A549 (cell line): Measurements from ENCODE around the gene LYZL2. TPM values are rescaled to one million over a fixed set of nuclear protein-coding genes. Genes with fewer than 3 reads are reported as not detected.

Source experiments
- ATAC-seq, 2 experiments: fragments of 200-7000 bp in 1 of 2; fragments of >200 bp in 1 of 2; cut with Nextera tagmentation in 1 of 2; cut with Tn5 transposase in 1 of 2; 3 replicates each; pipeline versions ENCODE4 v1.8.0 to v1.9.1; 2018 to 2020; ENCODE audit warnings: mild to moderate bottlenecking in 1 of 2, moderate library complexity in 1 of 2
- CTCF ChIA-PET: fragments of 300-600 bp; sonication (Branson Sonifier 250); formaldehyde crosslinking; extraction: SDS; loops from one replicate; lab custom pipeline; 2021; ENCODE audit warnings: antibody characterized with exemption, inconsistent platforms; lab: Yijun Ruan, JAX
- POLR2A ChIA-PET: fragments of 350-600 bp; formaldehyde crosslinking; extraction: SDS; loops from one replicate; lab custom pipeline; 2021; ENCODE audit warnings: antibody characterized with exemption, inconsistent platforms; lab: Yijun Ruan, JAX
- DNase-seq, 2 experiments: peaks; one replicate each; pipeline versions ENCODE4 v3.0.0 to v3.0.0-alpha.2; 2011 to 2016; ENCODE audit warnings: low read depth in 1 of 2, low spot score in 1 of 2
- FAIRE-seq: peaks from 2 replicates; lab custom pipeline; 2011; peaks lifted over from hg19 to GRCh38; lab: Jason Lieb, UNC
- H3K27ac ChIP-seq, 2 experiments: fragments of >200 bp; sonication (Bioruptor Twin); formaldehyde crosslinking; 3 replicates each; pipeline ENCODE4 v1.5.1; 2016 to 2017
- H3K4me1 ChIP-seq: fragments of >200 bp; sonication (Bioruptor Twin); formaldehyde crosslinking; 3 replicates; pipeline ENCODE4 v1.6.1; 2016
- H3K4me2 ChIP-seq: fragments of >200 bp; sonication (Bioruptor Twin); formaldehyde crosslinking; 3 replicates; pipeline ENCODE4 v1.6.1; 2016
- H3K4me3 ChIP-seq: fragments of >200 bp; sonication (Bioruptor Twin); formaldehyde crosslinking; 3 replicates; pipeline ENCODE4 v1.5.1; 2016
- H3K9me3 ChIP-seq: fragments of >200 bp; sonication (Bioruptor Twin); formaldehyde crosslinking; 3 replicates; pipeline ENCODE4 v1.6.1; 2016
- BHLHE40 ChIP-seq: IDR thresholded peaks from 2 replicates; pipeline ENCODE4 v1.6.1; 2012; ENCODE audit warnings: low read depth, low read length, inconsistent platforms
- CHD2 ChIP-seq: fragments of 150-350 bp; IDR thresholded peaks from 2 replicates; pipeline ENCODE4 v1.6.1; 2014; ENCODE audit warnings: low read length; ENCODE audit not compliant: partially characterized antibody
- EP300 ChIP-seq, 2 experiments: fragments of >200 bp; sonication (Bioruptor Twin); formaldehyde crosslinking; IDR thresholded peaks; 2 replicates in 1 of 2; 3 replicates in 1 of 2; pipeline ENCODE4 v1.6.1; 2016 to 2017
- FOSL2 ChIP-seq, 2 experiments: fragments of 450-650 bp in 1 of 2; fragments of >200 bp in 1 of 2; sonication (Bioruptor Twin) in 1 of 2; formaldehyde crosslinking; IDR thresholded peaks; 2 replicates each; pipeline versions ENCODE4 v1.5.0 to v1.6.1; 2016 to 2020; ENCODE audit warnings: mild to moderate bottlenecking in 1 of 2, moderate library complexity in 1 of 2
- HEYL ChIP-seq: fragments of 250-450 bp; sonication (Bioruptor Pico); IDR thresholded peaks from 2 replicates; pipeline ENCODE4 v1.8.0; 2021; ENCODE audit warnings: mild to moderate bottlenecking, moderate library complexity
- HOXB13 ChIP-seq: fragments of 250-450 bp; sonication (Bioruptor Pico); IDR thresholded peaks from 2 replicates; pipeline ENCODE4 v1.5.0; 2020; ENCODE audit warnings: low read depth, mild to moderate bottlenecking, moderate library complexity
- JUNB ChIP-seq: fragments of >200 bp; sonication (Bioruptor Twin); formaldehyde crosslinking; IDR thresholded peaks from 2 replicates; pipeline ENCODE4 v1.6.1; 2016
- KDM1A ChIP-seq: fragments of 200-600 bp; sonication (generic); IDR thresholded peaks from 2 replicates; pipeline ENCODE4 v1.6.1; 2016; ENCODE audit warnings: low read depth, mild to moderate bottlenecking
- KDM5A ChIP-seq: fragments of 200-600 bp; sonication (generic); IDR thresholded peaks from 2 replicates; pipeline ENCODE4 v1.6.1; 2016; ENCODE audit warnings: antibody characterized with exemption, mild to moderate bottlenecking
- MAFK ChIP-seq: fragments of 450-650 bp; IDR thresholded peaks from 2 replicates; pipeline ENCODE4 v1.6.1; 2014; ENCODE audit not compliant: partially characterized antibody
- MYC ChIP-seq: IDR thresholded peaks from 2 replicates; pipeline ENCODE4 v1.6.1; 2012; ENCODE audit warnings: mild to moderate bottlenecking, inconsistent platforms, low read length, improper control_type of control experiment, borderline replicate concordance
- RFX5 ChIP-seq: fragments of 450-650 bp; IDR thresholded peaks from 2 replicates; pipeline ENCODE4 v1.7.1; 2014; ENCODE audit warnings: antibody characterized with exemption, mild to moderate bottlenecking, moderate library complexity
- SMC3 ChIP-seq: fragments of >200 bp; sonication (Bioruptor Twin); formaldehyde crosslinking; IDR thresholded peaks from 3 replicates; pipeline ENCODE4 v1.6.1; 2018; ENCODE audit warnings: inconsistent platforms
- SREBF2 ChIP-seq: fragments of 450-650 bp; IDR thresholded peaks from 2 replicates; pipeline ENCODE4 v1.6.1; 2014; ENCODE audit warnings: mild to moderate bottlenecking, moderate library complexity
- ZC3H11A ChIP-seq: fragments of 450-650 bp; IDR thresholded peaks from 2 replicates; pipeline ENCODE4 v1.6.1; 2014; ENCODE audit warnings: antibody characterized with exemption, mild to moderate bottlenecking
- ZNF302 ChIP-seq: fragments of 250-450 bp; sonication (Bioruptor Pico); IDR thresholded peaks from 2 replicates; pipeline ENCODE4 v1.9.0; 2021; ENCODE audit warnings: inconsistent platforms, mild to moderate bottlenecking, moderate library complexity
- WGBS: methylation state at CpG from one replicate; pipeline ENCODE4 v1.1.6; 2017; ENCODE audit errors: missing lambda C conversion rate; 5-methylcytosine and 5-hydroxymethylcytosine counted together
- polyA plus RNA-seq, 4 experiments: library from polyadenylated mRNA; depleted of rRNA in 3 of 4; stranded (reverse); fragments of >200 nt; fragmentation: RNase III in 1 of 4; extraction: RNeasy Plus Mini Kit Qiagen cat#74134 plus additional on column Dnase treatment in 1 of 4; gene quantifications; 2 replicates in 3 of 4; 3 replicates in 1 of 4; pipeline ENCODE4 v1.2.3, GENCODE V29; 2011 to 2017
- TF ChIP-seq, protein P1 (sequence below): fragments of >200 bp; sonication (Bioruptor Twin); formaldehyde crosslinking; IDR thresholded peaks from 3 replicates; pipeline ENCODE4 v1.5.1; 2016
- TF ChIP-seq, protein P2 (sequence below): fragments of 250-450 bp; sonication (Bioruptor Pico); IDR thresholded peaks from 2 replicates; pipeline ENCODE4 v1.5.0; 2020; ENCODE audit warnings: low read depth, mild to moderate bottlenecking, moderate library complexity
- TF ChIP-seq, protein P3 (sequence below): fragments of >200 bp; sonication (Bioruptor Twin); formaldehyde crosslinking; IDR thresholded peaks from 2 replicates; pipeline ENCODE4 v1.6.1; 2016
- TF ChIP-seq, protein P4 (sequence below): fragments of >200 bp; sonication (Bioruptor Twin); formaldehyde crosslinking; IDR thresholded peaks from 3 replicates; pipeline ENCODE4 v1.6.1; 2016

The LYZL2 gene
- polyA plus RNA-seq, 2 of the 4 experiments (the other 2 are of a cell fraction): not detected

DNA sequence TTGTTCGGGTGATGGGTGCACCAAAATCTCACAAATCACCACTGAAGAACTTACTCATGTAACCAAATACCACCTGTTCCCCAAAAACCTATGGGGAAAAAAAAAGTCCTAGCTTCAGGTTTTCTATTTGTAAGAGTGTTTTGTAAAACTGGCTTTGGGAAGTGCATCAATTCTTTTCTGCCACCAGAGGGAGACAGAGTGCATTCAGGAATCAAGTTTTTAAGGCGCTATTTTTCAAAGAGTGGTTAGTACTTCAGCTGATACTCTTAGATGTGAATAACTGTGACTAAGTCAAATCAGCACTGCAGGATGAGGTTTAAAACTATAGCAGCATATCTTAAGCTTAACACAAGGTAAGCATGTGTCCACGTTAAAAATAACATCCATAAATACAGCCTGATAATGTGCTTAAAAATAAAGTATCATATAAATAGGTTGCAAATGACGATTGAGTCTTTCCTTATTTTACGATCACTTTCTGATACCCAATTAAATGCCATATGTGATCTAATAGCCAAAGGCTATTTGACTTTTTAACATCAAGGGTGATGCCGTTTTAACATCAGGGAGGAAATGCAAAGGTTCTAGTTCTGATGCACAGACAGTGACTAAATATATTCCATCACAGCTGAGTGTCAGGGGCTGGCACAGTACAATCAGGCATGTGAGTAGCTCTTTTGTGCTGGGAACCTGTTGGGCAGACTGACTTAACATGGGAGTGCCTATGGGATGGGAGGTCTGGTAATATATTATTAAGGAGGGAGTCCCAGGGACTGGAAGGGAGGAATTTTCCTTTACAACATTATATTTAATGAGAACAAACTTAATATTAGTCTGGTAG is 10.6 kb upstream of the LYZL2 start (continued):
- TF ChIP-seq, protein P1, sequence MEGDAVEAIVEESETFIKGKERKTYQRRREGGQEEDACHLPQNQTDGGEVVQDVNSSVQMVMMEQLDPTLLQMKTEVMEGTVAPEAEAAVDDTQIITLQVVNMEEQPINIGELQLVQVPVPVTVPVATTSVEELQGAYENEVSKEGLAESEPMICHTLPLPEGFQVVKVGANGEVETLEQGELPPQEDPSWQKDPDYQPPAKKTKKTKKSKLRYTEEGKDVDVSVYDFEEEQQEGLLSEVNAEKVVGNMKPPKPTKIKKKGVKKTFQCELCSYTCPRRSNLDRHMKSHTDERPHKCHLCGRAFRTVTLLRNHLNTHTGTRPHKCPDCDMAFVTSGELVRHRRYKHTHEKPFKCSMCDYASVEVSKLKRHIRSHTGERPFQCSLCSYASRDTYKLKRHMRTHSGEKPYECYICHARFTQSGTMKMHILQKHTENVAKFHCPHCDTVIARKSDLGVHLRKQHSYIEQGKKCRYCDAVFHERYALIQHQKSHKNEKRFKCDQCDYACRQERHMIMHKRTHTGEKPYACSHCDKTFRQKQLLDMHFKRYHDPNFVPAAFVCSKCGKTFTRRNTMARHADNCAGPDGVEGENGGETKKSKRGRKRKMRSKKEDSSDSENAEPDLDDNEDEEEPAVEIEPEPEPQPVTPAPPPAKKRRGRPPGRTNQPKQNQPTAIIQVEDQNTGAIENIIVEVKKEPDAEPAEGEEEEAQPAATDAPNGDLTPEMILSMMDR: peak; percentile 77
- TF ChIP-seq HEYL (CRISPR knock-in tag) (no peak), CHD2 (no peak), KDM1A (no peak), BHLHE40 (no peak)

GRCh38 chr10:30637881-30638467 is 8.4 kb upstream of the LYZL2 start:
- 12% methylated on average over 4 of the region's 4 CpGs for WGBS
- TF ChIP-seq MYC (no peak), FOSL2 (IDR thresholded peaks at IDR 0.05) (peak; percentile 79), FOSL2 (CRISPR knock-in tag; IDR thresholded peaks at IDR 0.05) (peak; percentile 93), JUNB (peak; percentile 71)
- H3K4me3 ChIP-seq: no peak overlapping the region
- peak overlapping the region; percentile 55 for H3K4me2 ChIP-seq
- CTCF ChIA-PET: interaction anchor here (0.6 to 6.4 kb wide), 8 partner anchors 9 to 1345 kb away, joined by 3 to 58 read pairs (median 19); partner anchors contain the start of gene LYZL2
- ATAC-seq (peak; percentile 93 to 95), FAIRE-seq (peak; percentile 39), DNase-seq (peak; percentile 58 to 81)
- POLR2A ChIA-PET: no interaction called here
- no peaks in the 10 kb centered on the region for H3K9me3 ChIP-seq
- peaks cover 16% of the 10 kb centered on the region for H3K4me1 ChIP-seq
- peak overlapping the region; percentile 37 to 75; a peak in 4 of 6 replicates for H3K27ac ChIP-seq

DNA sequence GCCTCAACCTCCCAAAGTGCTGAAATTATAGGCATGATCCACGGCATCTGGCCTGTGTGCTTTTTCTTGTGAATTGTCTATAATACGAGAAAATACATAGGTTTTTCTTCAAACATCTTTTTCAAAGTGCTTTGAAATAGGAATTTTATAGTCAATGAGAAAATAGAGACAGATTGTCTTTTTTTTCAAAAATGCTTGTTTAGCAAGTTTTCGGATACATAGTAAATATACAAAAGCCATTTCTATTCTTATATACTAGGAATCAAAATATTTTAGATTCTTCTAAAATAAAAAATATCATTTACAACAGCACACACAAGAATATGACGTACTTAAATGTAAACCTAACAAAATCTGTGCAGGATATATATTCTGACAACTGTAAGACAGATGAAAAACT is 1.6 kb upstream of the LYZL2 start:
- FAIRE-seq (no peak), DNase-seq (no peak), ATAC-seq (no peak)
- POLR2A ChIA-PET: no interaction called here
- no peak overlapping the region for H3K4me3 ChIP-seq
- H3K27ac ChIP-seq: no peak overlapping the region
- TF ChIP-seq HEYL (CRISPR knock-in tag) (no peak), KDM5A (no peak), BHLHE40 (no peak), SMC3 (no peak), MAFK (peak; percentile 59)
- TF ChIP-seq, protein P2, sequence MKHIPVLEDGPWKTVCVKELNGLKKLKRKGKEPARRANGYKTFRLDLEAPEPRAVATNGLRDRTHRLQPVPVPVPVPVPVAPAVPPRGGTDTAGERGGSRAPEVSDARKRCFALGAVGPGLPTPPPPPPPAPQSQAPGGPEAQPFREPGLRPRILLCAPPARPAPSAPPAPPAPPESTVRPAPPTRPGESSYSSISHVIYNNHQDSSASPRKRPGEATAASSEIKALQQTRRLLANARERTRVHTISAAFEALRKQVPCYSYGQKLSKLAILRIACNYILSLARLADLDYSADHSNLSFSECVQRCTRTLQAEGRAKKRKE (CRISPR knock-in tag): no peak
- TF ChIP-seq, protein P3, sequence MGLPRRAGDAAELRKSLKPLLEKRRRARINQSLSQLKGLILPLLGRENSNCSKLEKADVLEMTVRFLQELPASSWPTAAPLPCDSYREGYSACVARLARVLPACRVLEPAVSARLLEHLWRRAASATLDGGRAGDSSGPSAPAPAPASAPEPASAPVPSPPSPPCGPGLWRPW: no peak
- CTCF ChIA-PET: interaction anchor here (4.3 kb wide), 1 partner anchor 8 kb away, joined by 32 read pairs; no protein-coding TSS in a partner anchor
- no peak overlapping the region for H3K4me2 ChIP-seq
- no peaks in the 10 kb centered on the region for H3K9me3 ChIP-seq
- H3K4me1 ChIP-seq: no peaks in the 10 kb centered on the region
- 72% methylated on average over 4 of the region's 4 CpGs for WGBS

DNA sequence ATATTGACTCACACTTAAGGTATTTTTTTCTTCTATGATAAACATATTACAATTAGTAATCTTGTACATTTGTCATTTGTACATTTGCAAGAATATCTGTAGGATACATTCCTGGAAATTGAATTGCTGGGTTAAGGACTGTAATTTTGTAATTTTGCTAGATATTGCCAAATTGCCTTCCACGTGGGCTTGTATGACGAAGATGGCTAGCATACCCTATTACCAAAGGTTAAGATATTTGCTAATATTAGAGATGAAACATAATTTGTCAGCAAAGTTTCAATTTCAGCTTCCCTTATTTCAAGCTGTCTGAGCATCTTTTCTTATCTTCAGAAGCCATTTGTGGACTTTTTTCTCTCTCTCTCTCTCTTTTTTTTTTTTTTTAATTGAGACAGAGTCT is 1.0 kb upstream of the LYZL2 start:
- POLR2A ChIA-PET: no interaction called here
- DNase-seq: no peak
- FAIRE-seq: no peak
- CTCF ChIA-PET: interaction anchor here (0.6 to 4.3 kb wide), 2 partner anchors 9 to 42 kb away, joined by 3 to 32 read pairs; no protein-coding TSS in a partner anchor
- H3K4me1 ChIP-seq: no peaks in the 10 kb centered on the region
- H3K9me3 ChIP-seq: no peaks in the 10 kb centered on the region
- no peak overlapping the region for H3K4me2 ChIP-seq
- ATAC-seq: no peak
- WGBS: 94% methylated on average over 2 of the region's 2 CpGs
- H3K4me3 ChIP-seq: no peak overlapping the region
- H3K27ac ChIP-seq: no peak overlapping the region
- TF ChIP-seq RFX5 (no peak), EP300 (IDR thresholded peaks at IDR 0.05) (no peak), HOXB13 (no peak), ZC3H11A (no peak), ZNF302 (no peak), SREBF2 (no peak), JUNB (no peak), FOSL2 (IDR thresholded peaks at IDR 0.05) (no peak), FOSL2 (CRISPR knock-in tag; IDR thresholded peaks at IDR 0.05) (no peak)
- TF ChIP-seq, protein P4, sequence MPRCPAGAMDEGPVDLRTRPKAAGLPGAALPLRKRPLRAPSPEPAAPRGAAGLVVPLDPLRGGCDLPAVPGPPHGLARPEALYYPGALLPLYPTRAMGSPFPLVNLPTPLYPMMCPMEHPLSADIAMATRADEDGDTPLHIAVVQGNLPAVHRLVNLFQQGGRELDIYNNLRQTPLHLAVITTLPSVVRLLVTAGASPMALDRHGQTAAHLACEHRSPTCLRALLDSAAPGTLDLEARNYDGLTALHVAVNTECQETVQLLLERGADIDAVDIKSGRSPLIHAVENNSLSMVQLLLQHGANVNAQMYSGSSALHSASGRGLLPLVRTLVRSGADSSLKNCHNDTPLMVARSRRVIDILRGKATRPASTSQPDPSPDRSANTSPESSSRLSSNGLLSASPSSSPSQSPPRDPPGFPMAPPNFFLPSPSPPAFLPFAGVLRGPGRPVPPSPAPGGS: no peak
- TF ChIP-seq, protein P2 (CRISPR knock-in tag): no peak
